Measurements from ENCODE around the gene VWA5B2.

The VWA5B2 gene

GRCh38 chr3:184198509-184198908 lies 30.9 kb upstream of the VWA5B2 start:
- DNase-seq (ENCODE audit: low read depth) = no peak
- no peak for TF ChIP-seq CTCF (conservative IDR thresholded peaks at IDR 0.05; ENCODE audit: low read length)
- H3K4me3 ChIP-seq (ENCODE audit: low read length) = no peak overlapping the region

GRCh38 chr3:184200825-184201224 lies 28.6 kb upstream of the VWA5B2 start:
- H3K4me3 ChIP-seq (ENCODE audit: low read length) = no peak overlapping the region
- TF ChIP-seq CTCF (conservative IDR thresholded peaks at IDR 0.05; ENCODE audit: low read length) = no peak
- no peak for DNase-seq (ENCODE audit: low read depth)

- TF ChIP-seq CTCF (conservative IDR thresholded peaks at IDR 0.05; ENCODE audit: low read length) = no peak
- H3K4me3 ChIP-seq (ENCODE audit: low read length) = no peak overlapping the region
- DNase-seq (ENCODE audit: low read depth) = no peak
Observed at GRCh38 chr3:184203526-184203925, 25.9 kb upstream of the VWA5B2 start.

GRCh38 chr3:184209146-184209923 lies 20.1 kb upstream of the VWA5B2 start:
- no peak for DNase-seq (ENCODE audit: low read depth)
- no peak overlapping the region for H3K4me3 ChIP-seq (ENCODE audit: low read length)
- no peak for TF ChIP-seq CTCF (conservative IDR thresholded peaks at IDR 0.05; ENCODE audit: low read length)

GRCh38 chr3:184211297-184211696 lies 18.1 kb upstream of the VWA5B2 start:
- DNase-seq (ENCODE audit: low read depth) = no peak
- H3K4me3 ChIP-seq (ENCODE audit: low read length) = no peak overlapping the region
- TF ChIP-seq CTCF (conservative IDR thresholded peaks at IDR 0.05; ENCODE audit: low read length) = no peak

GRCh38 chr3:184211718-184212117 lies 17.7 kb upstream of the VWA5B2 start:
- DNase-seq (ENCODE audit: low read depth) = no peak
- no peak overlapping the region for H3K4me3 ChIP-seq (ENCODE audit: low read length)
- no peak for TF ChIP-seq CTCF (conservative IDR thresholded peaks at IDR 0.05; ENCODE audit: low read length)

GRCh38 chr3:184218814-184219213 lies 10.6 kb upstream of the VWA5B2 start:
- DNase-seq (ENCODE audit: low read depth) = no peak
- no peak for TF ChIP-seq CTCF (conservative IDR thresholded peaks at IDR 0.05; ENCODE audit: low read length)
- H3K4me3 ChIP-seq (ENCODE audit: low read length) = no peak overlapping the region
